ENCODE measurements around the gene PKNOX1. TPM values are rescaled to one million over a fixed set of nuclear protein-coding genes. Genes with fewer than 3 reads are reported as not detected.

PKNOX1 gene
- total RNA-seq, 1 experiment from 2014 or later, result 43.4 TPM

Small RNAs within 50 kb of the gene (microRNA-seq; reads per million reads assigned to microRNA genes)
- gene MIR5692B (ENCODE audit: borderline microRNAs expressed), result not detected

Other genes with a start within 250 kb of the PKNOX1 start
- 53.0 and 54.4 TPM in 2 replicates for gene WDR4, start 95.0 kb upstream of the PKNOX1 start, total RNA-seq (2021)
- 32.6 and 35.6 TPM in 2 replicates for gene NDUFV3, start 81.3 kb upstream of the PKNOX1 start, total RNA-seq (2021)
- 234 and 238 TPM in 2 replicates for gene ERVH48-1, start 48.9 kb upstream of the PKNOX1 start, total RNA-seq (2021)
- gene CBS, start 101.3 kb downstream of the PKNOX1 start, total RNA-seq (2021), result 319 and 350 TPM in 2 replicates
- gene U2AF1, start 133.0 kb downstream of the PKNOX1 start, total RNA-seq (2021), result 29.7 and 51.9 TPM in 2 replicates
- not detected in 2 replicates for gene CRYAA, start 194.4 kb downstream of the PKNOX1 start, total RNA-seq (2021)

Measured in H9 (cell line).